ENCODE results near the gene MAP4K4. TPM values are rescaled to one million over a fixed set of nuclear protein-coding genes. Genes with fewer than 3 reads are reported as not detected.

Gene MAP4K4
- total RNA-seq, 1 experiment from 2014 or later: 132 TPM

GRCh38 chr2:101806123-101806522 lies 108.6 kb downstream of the MAP4K4 start:
- Mint-ChIP-seq H3K9me3 (no peaks in the 10 kb centered on the region), H3K27ac (peak overlapping the region; percentile 95 to 97 (median 95)), H3K36me3 (ENCODE audit: insufficient read depth in 1 of 3, low read depth in 3 of 3) (no peaks in the 10 kb centered on the region; a peak in 1 of 7 replicates), H3K4me1 (peaks cover 61 to 68% of the 10 kb centered on the region in 2 experiments), H3K4me3 (peak overlapping the region; percentile 6 to 26; a peak in 1 of 5 replicates), H3K27me3 (ENCODE audit: low read depth) (no peaks in the 10 kb centered on the region; the same call in 1 of the 2 replicates)
- H2BK20ac ChIP-seq (ENCODE audit: low read depth, low read length, poor library complexity, severe bottlenecking): no peak overlapping the region
- H3K23me2 ChIP-seq (ENCODE audit: insufficient read length, low read depth, low read length, poor library complexity, severe bottlenecking): no peaks in the 10 kb centered on the region
- H3K56ac ChIP-seq (ENCODE audit: insufficient read length, low read depth, low read length): no peak overlapping the region
- peaks cover 3% of the 10 kb centered on the region for H3K79me1 ChIP-seq (ENCODE audit: insufficient read depth, low read depth, low read length, poor library complexity, severe bottlenecking)
- H3T11ph ChIP-seq (ENCODE audit: low read length): no peak overlapping the region
- H2BK15ac ChIP-seq (ENCODE audit: low read depth, low read length): no peak overlapping the region
- no peak overlapping the region for H4K91ac ChIP-seq (ENCODE audit: insufficient read length, low read depth, low read length)
- no peak overlapping the region for H4K5ac ChIP-seq (ENCODE audit: insufficient read length, low read depth, low read length)
- no peak overlapping the region for H2BK5ac ChIP-seq (ENCODE audit: insufficient read length, low read length)
- peak overlapping the region; percentile 92 for H3K27ac ChIP-seq (ENCODE audit: insufficient read length, low read depth, low read length)
- H3K18ac ChIP-seq (ENCODE audit: insufficient read length, low read depth, low read length): no peak overlapping the region
- no peak overlapping the region for H3K4ac ChIP-seq (ENCODE audit: low read depth, low read length)
- H4K8ac ChIP-seq (replicated peaks; ENCODE audit: insufficient read length, low read depth, low read length): no peak overlapping the region
- no peak overlapping the region for H2BK12ac ChIP-seq (ENCODE audit: insufficient read length, low read depth, low read length)
- no CpG with 5 or more reads among the region's 5 CpGs for WGBS (ENCODE audit: extremely low coverage, insufficient read length, low lambda C conversion rate)
- H3K14ac ChIP-seq (ENCODE audit: insufficient read depth, low read length): no peak overlapping the region
- TF ChIP-seq, protein P1, sequence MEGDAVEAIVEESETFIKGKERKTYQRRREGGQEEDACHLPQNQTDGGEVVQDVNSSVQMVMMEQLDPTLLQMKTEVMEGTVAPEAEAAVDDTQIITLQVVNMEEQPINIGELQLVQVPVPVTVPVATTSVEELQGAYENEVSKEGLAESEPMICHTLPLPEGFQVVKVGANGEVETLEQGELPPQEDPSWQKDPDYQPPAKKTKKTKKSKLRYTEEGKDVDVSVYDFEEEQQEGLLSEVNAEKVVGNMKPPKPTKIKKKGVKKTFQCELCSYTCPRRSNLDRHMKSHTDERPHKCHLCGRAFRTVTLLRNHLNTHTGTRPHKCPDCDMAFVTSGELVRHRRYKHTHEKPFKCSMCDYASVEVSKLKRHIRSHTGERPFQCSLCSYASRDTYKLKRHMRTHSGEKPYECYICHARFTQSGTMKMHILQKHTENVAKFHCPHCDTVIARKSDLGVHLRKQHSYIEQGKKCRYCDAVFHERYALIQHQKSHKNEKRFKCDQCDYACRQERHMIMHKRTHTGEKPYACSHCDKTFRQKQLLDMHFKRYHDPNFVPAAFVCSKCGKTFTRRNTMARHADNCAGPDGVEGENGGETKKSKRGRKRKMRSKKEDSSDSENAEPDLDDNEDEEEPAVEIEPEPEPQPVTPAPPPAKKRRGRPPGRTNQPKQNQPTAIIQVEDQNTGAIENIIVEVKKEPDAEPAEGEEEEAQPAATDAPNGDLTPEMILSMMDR (conservative IDR thresholded peaks at IDR 0.05): no peak
- no peak overlapping the region for H2AFZ ChIP-seq (ENCODE audit: low read length)
- H3K9ac ChIP-seq (ENCODE audit: extremely low read depth, insufficient read length, low read length): no peak overlapping the region
- DNase-seq: peak; percentile 52
- peaks cover 15% of the 10 kb centered on the region for H3K4me1 ChIP-seq (ENCODE audit: insufficient read depth, low read length)
- H2AK5ac ChIP-seq (ENCODE audit: insufficient read length, low read length): no peak overlapping the region
- peak overlapping the region; percentile 63 for H3K4me2 ChIP-seq (ENCODE audit: insufficient read depth, insufficient read length, low read length)
- no peaks in the 10 kb centered on the region for H3K27me3 ChIP-seq (ENCODE audit: insufficient read depth, low read length)
- no peak overlapping the region for H3K23ac ChIP-seq (ENCODE audit: insufficient read length, low read depth, low read length)
- peaks cover 6% of the 10 kb centered on the region for H3K79me2 ChIP-seq (ENCODE audit: insufficient read depth, low read length)
- H3K9me3 ChIP-seq (ENCODE audit: control insufficient read depth, low read depth, low read length): no peaks in the 10 kb centered on the region
- H2BK120ac ChIP-seq (ENCODE audit: low read depth, low read length, poor library complexity, severe bottlenecking): no peak overlapping the region
- no peaks in the 10 kb centered on the region for H4K20me1 ChIP-seq (ENCODE audit: control insufficient read depth, insufficient read depth, insufficient read length)

Data from H9 (cell line).